ENCODE data around the gene RAPH1. TPM values are rescaled to one million over a fixed set of nuclear protein-coding genes. Genes with fewer than 3 reads are reported as not detected.

The RAPH1 gene
- total and polyA plus RNA-seq, 2 experiments from 2014 or later, result 5.0 to 36.2 TPM

DNA sequence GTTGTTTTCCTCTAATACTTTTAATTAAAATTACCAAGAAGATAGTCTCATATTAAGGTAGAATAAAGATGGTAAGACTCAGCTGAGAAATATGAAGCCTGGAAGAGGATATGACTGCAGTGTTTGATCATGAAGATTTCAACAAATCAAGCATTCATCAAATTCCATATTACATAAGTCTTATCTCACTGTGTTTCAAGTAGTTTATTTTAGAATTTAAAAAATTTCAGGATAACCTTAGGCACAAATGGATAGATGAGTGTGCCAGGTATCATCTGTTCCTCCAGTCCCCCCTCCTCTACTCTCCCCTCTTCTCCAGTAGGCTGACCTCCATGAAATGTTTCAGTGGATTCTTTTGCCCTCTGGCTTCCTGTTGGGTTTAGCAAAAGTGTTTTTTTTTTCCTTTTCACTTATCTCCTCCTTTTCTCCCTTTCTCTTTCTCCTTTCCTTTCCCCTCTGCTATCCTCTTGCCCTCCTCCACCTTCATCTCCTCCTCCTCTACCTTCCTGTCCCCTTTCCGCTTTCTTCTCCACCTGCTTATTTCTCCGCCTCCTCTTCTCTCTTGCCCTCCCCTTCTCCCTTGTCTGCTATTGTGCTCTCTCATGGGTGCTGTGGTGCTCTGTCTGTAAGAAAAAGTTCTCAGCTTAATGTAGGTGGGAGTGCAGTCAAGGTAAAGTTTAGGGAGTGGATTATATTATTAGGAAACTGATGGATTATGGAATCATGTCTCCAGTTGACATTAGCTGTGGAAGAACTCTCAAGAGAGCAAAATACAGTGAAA, 134.1 kb downstream of the RAPH1 start (continued):
- TF ChIP-seq, protein P1, sequence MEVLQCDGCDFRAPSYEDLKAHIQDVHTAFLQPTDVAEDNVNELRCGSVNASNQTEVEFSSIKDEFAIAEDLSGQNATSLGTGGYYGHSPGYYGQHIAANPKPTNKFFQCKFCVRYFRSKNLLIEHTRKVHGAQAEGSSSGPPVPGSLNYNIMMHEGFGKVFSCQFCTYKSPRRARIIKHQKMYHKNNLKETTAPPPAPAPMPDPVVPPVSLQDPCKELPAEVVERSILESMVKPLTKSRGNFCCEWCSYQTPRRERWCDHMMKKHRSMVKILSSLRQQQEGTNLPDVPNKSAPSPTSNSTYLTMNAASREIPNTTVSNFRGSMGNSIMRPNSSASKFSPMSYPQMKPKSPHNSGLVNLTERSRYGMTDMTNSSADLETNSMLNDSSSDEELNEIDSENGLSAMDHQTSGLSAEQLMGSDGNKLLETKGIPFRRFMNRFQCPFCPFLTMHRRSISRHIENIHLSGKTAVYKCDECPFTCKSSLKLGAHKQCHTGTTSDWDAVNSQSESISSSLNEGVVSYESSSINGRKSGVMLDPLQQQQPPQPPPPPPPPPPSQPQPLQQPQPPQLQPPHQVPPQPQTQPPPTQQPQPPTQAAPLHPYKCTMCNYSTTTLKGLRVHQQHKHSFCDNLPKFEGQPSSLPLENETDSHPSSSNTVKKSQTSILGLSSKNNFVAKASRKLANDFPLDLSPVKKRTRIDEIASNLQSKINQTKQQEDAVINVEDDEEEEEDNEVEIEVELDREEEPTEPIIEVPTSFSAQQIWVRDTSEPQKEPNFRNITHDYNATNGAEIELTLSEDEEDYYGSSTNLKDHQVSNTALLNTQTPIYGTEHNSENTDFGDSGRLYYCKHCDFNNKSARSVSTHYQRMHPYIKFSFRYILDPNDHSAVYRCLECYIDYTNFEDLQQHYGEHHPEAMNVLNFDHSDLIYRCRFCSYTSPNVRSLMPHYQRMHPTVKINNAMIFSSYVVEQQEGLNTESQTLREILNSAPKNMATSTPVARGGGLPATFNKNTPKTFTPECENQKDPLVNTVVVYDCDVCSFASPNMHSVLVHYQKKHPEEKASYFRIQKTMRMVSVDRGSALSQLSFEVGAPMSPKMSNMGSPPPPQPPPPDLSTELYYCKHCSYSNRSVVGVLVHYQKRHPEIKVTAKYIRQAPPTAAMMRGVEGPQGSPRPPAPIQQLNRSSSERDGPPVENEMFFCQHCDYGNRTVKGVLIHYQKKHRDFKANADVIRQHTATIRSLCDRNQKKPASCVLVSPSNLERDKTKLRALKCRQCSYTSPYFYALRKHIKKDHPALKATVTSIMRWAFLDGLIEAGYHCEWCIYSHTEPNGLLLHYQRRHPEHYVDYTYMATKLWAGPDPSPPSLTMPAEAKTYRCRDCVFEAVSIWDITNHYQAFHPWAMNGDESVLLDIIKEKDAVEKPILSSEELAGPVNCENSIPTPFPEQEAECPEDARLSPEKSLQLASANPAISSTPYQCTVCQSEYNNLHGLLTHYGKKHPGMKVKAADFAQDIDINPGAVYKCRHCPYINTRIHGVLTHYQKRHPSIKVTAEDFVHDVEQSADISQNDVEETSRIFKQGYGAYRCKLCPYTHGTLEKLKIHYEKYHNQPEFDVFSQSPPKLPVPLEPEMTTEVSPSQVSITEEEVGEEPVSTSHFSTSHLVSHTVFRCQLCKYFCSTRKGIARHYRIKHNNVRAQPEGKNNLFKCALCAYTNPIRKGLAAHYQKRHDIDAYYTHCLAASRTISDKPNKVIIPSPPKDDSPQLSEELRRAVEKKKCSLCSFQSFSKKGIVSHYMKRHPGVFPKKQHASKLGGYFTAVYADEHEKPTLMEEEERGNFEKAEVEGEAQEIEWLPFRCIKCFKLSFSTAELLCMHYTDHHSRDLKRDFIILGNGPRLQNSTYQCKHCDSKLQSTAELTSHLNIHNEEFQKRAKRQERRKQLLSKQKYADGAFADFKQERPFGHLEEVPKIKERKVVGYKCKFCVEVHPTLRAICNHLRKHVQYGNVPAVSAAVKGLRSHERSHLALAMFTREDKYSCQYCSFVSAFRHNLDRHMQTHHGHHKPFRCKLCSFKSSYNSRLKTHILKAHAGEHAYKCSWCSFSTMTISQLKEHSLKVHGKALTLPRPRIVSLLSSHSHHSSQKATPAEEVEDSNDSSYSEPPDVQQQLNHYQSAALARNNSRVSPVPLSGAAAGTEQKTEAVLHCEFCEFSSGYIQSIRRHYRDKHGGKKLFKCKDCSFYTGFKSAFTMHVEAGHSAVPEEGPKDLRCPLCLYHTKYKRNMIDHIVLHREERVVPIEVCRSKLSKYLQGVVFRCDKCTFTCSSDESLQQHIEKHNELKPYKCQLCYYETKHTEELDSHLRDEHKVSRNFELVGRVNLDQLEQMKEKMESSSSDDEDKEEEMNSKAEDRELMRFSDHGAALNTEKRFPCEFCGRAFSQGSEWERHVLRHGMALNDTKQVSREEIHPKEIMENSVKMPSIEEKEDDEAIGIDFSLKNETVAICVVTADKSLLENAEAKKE (CRISPR knock-in tag; IDR thresholded peaks at IDR 0.05), result no peak
- no peak for TF ChIP-seq EZH2 (IDR thresholded peaks at IDR 0.05; ENCODE audit: low read depth, unreplicated experiment)
- TF ChIP-seq, protein P2, sequence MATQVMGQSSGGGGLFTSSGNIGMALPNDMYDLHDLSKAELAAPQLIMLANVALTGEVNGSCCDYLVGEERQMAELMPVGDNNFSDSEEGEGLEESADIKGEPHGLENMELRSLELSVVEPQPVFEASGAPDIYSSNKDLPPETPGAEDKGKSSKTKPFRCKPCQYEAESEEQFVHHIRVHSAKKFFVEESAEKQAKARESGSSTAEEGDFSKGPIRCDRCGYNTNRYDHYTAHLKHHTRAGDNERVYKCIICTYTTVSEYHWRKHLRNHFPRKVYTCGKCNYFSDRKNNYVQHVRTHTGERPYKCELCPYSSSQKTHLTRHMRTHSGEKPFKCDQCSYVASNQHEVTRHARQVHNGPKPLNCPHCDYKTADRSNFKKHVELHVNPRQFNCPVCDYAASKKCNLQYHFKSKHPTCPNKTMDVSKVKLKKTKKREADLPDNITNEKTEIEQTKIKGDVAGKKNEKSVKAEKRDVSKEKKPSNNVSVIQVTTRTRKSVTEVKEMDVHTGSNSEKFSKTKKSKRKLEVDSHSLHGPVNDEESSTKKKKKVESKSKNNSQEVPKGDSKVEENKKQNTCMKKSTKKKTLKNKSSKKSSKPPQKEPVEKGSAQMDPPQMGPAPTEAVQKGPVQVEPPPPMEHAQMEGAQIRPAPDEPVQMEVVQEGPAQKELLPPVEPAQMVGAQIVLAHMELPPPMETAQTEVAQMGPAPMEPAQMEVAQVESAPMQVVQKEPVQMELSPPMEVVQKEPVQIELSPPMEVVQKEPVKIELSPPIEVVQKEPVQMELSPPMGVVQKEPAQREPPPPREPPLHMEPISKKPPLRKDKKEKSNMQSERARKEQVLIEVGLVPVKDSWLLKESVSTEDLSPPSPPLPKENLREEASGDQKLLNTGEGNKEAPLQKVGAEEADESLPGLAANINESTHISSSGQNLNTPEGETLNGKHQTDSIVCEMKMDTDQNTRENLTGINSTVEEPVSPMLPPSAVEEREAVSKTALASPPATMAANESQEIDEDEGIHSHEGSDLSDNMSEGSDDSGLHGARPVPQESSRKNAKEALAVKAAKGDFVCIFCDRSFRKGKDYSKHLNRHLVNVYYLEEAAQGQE (IDR thresholded peaks at IDR 0.05; ENCODE audit: unreplicated experiment), result no peak
- TF ChIP-seq CREB1 (CRISPR knock-in tag; IDR thresholded peaks at IDR 0.05; ENCODE audit: low read depth), result no peak

Measured in GM23338 (cell line).